ENCODE measurements around the gene BEST2.

GRCh38 chr19:12749938-12750521, 1.6 kb upstream of the BEST2 start:
- no peak for TF ChIP-seq CTCF (conservative IDR thresholded peaks at IDR 0.05)
- no peak for TF ChIP-seq ZFX (IDR thresholded peaks at IDR 0.05)
